ENCODE results near the gene CMTM2.

CMTM2 gene, protein sequence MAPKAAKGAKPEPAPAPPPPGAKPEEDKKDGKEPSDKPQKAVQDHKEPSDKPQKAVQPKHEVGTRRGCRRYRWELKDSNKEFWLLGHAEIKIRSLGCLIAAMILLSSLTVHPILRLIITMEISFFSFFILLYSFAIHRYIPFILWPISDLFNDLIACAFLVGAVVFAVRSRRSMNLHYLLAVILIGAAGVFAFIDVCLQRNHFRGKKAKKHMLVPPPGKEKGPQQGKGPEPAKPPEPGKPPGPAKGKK

DNA sequence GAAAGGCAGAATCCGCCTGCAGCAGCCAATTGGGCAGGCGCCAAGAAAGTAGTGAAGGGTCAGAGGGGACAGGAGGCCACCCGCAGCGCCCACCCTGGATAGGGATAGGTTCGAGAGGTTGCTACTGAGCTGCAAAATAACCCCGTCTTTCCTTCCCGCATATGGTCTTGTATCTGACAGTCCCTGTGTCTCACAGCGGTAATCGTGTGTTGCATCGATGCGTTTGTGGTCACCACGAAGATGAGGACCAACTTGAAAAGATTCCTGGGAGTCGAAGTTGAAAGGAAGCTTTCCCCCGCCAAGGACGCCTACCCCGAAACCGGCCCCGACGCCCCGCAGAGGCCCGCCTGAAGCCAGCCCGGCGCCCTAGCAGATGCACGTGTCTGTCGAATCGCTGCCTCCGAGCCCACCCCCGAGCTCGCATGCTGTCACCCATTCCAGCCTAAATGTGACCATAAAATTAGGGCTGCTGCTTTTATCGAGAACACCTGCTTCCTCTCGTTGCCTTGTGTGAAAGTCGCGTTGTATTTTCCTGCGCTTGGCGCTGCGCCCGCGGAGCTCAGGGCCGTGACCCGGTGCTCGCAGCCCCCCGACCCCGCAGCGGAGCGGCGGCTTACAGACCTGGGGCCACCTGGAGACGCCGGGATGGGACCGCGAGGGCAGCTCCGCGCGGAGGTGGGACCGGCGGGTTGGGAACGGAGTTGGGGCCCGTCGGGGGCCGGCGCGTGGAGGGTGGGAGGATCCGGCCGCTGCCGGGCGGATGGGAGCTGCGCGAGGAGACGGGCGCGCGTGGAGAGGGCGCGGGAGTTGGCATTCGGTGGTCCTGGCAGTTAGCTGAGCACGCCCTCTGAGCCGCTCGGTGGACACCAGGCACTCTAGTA lies at the start of gene CMTM2:
CMTM2 (plus strand) TSS at position 813 of the 881 bp plus-strand sequence. CDS start 145 bp downstream, outside the sequence.
- peak; percentile 10 for DNase-seq (ENCODE audit: low read depth)
- TF ChIP-seq, protein P1, sequence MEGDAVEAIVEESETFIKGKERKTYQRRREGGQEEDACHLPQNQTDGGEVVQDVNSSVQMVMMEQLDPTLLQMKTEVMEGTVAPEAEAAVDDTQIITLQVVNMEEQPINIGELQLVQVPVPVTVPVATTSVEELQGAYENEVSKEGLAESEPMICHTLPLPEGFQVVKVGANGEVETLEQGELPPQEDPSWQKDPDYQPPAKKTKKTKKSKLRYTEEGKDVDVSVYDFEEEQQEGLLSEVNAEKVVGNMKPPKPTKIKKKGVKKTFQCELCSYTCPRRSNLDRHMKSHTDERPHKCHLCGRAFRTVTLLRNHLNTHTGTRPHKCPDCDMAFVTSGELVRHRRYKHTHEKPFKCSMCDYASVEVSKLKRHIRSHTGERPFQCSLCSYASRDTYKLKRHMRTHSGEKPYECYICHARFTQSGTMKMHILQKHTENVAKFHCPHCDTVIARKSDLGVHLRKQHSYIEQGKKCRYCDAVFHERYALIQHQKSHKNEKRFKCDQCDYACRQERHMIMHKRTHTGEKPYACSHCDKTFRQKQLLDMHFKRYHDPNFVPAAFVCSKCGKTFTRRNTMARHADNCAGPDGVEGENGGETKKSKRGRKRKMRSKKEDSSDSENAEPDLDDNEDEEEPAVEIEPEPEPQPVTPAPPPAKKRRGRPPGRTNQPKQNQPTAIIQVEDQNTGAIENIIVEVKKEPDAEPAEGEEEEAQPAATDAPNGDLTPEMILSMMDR (conservative IDR thresholded peaks at IDR 0.05; ENCODE audit: low read length) = no peak
- no peak within 1 kb of the TSS for H3K4me3 ChIP-seq (ENCODE audit: low read length)

DNA sequence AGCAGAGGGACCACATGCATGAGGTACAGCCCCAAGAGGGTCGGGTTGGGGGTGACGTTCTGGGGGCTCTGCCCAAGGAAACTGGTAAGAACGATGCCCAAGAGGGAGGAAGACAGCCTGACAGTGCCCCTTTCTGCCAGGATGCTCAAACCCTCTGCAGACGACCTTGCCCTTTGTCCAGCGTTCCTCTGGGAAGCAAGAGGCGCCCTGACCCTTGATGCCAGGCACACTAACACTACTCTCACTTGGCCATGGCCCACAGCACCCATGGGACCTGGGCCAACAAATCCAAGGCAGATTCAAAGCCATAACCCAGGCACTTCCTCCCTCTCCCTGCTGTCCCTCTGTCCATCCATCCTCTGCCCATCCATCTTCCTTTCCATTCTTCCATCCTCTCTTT lies 49.8 kb upstream of the CMTM2 start:
- TF ChIP-seq, protein P1 (conservative IDR thresholded peaks at IDR 0.05; ENCODE audit: low read length) = no peak
- H3K4me3 ChIP-seq (ENCODE audit: low read length) = no peak overlapping the region
- no peak for DNase-seq (ENCODE audit: low read depth)

DNA sequence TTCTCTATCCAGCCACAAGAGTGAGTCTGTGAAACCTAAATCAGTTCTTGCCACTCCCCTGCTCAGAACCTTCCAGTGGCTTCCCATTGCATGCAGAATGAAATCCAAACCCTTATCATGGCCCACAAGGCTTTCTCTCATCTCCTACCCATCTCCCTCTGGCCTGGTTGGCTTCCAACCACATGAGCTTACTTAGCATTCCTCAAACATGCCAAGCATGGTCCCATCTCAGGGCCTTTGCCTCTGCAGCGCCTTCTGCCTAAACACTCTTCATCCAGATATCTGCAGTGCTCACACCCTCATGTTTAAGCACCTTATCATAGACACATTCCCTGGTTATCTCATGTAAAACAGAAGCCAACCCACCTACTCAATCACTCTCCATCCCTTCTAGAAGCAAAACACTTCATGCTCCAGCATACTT lies 44.9 kb upstream of the CMTM2 start:
- TF ChIP-seq, protein P1 (conservative IDR thresholded peaks at IDR 0.05; ENCODE audit: low read length) = no peak
- DNase-seq (ENCODE audit: low read depth) = no peak
- H3K4me3 ChIP-seq (ENCODE audit: low read length) = no peak overlapping the region

DNA sequence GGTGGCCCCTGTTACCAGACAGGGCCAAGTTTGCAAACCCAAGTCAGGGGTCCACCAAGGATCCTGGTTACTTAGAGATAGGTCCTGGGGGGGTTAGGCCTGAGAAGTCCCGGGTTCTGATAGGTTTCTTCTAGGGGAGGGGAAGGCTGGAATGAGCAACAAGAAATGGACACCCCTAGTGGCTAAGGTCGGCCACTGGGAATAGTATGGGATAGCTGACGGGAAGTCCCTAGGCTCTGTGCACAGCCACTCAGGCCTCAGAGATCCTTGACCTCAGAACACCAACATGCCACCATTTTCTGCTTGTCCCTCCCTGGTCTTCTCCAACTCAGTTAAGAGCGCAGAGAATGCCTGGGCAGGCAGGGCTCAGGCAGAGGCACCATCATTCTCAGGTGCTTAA lies 42.7 kb upstream of the CMTM2 start:
- TF ChIP-seq, protein P1 (conservative IDR thresholded peaks at IDR 0.05; ENCODE audit: low read length) = no peak
- DNase-seq (ENCODE audit: low read depth) = no peak
- H3K4me3 ChIP-seq (ENCODE audit: low read length) = no peak overlapping the region

DNA sequence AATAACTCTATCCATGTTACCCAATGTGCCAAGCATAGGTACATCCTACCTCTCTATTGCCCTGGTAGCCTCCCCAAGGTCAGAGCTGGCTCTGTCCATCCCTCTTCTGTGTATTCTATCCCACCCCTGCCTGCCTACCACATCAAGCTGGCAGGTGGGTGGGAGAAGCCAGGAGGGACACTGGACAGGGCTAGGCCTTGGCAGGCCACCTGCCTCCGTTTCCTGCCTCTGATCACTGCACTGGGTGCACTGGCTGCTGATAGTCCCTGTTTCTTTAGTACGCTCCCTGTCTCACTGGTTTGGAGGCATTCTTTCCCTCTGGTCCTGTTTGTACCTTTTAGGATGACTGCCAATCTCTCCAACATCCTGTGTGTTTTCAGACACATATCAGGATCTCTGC lies 42.0 kb upstream of the CMTM2 start:
- H3K4me3 ChIP-seq (ENCODE audit: low read length) = no peak overlapping the region
- no peak for DNase-seq (ENCODE audit: low read depth)
- TF ChIP-seq, protein P1 (conservative IDR thresholded peaks at IDR 0.05; ENCODE audit: low read length) = no peak

DNA sequence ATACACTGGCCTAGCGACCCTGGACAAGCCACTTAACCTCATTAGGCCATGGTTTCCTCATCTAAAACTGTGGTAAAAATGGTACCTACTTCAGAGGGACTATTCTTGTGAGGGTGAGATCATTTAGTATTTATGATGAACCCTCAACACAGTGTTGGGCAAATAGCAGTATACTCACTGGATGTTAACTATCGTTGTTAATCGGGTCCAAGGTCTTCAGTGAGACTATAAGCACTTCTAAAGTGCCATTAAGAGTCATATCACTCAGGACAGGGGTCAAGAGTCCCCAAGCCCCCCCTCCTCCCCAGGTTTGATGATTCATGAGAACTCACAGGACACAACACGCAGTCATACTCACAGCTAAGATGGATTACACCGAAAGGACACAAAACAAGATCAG lies 40.4 kb upstream of the CMTM2 start:
- TF ChIP-seq, protein P1 (conservative IDR thresholded peaks at IDR 0.05; ENCODE audit: low read length) = no peak
- DNase-seq (ENCODE audit: low read depth) = no peak

More for the DNA sequence above, 40.4 kb upstream of the CMTM2 start:
- no peak overlapping the region for H3K4me3 ChIP-seq (ENCODE audit: low read length)
